Measurements from ENCODE around the gene ADISSP. TPM values are rescaled to one million over a fixed set of nuclear protein-coding genes. Genes with fewer than 3 reads are reported as not detected.

The ADISSP gene
- total and polyA plus RNA-seq, 9 of the 15 experiments (the other 6 are each of a cell fraction or from before 2014, with no cell fraction given), result 1.4 to 70.6 (median 23.4) TPM

- TF ChIP-seq MGA (IDR thresholded peaks at IDR 0.05), result peak; percentile 19; the same call in 1 of the 2 replicates
- peak; percentile 50 for TF ChIP-seq FIP1L1 (IDR thresholded peaks at IDR 0.05; ENCODE audit: low read depth, low read length, poor library complexity, severe bottlenecking)
- TF ChIP-seq C11orf30 (IDR thresholded peaks at IDR 0.05; ENCODE audit: low read depth), result no peak
- no peak for TF ChIP-seq MCM5 (IDR thresholded peaks at IDR 0.05; ENCODE audit: low read depth)
- TF ChIP-seq ZBED1 (IDR thresholded peaks at IDR 0.05), result no peak
Measured at GRCh38 chr20:3785240-3786125, 17.9 kb upstream of the ADISSP start (continued).

Measured in K562 (cell line).